Stimulated activated CD4-positive, alpha-beta T cell treated with anti-CD3 and anti-CD28 coated beads, Interleukin-15, amount 100 ng/mL, for 48 hours (primary cell): ENCODE data around the gene GRK3.

Experiments
- DNase-seq, 2 donors: peaks; one replicate each; pipeline ENCODE4 v3.0.0-alpha.2; 2020; ENCODE audit warnings: low read depth in 2 of 2

The GRK3 gene

DNA sequence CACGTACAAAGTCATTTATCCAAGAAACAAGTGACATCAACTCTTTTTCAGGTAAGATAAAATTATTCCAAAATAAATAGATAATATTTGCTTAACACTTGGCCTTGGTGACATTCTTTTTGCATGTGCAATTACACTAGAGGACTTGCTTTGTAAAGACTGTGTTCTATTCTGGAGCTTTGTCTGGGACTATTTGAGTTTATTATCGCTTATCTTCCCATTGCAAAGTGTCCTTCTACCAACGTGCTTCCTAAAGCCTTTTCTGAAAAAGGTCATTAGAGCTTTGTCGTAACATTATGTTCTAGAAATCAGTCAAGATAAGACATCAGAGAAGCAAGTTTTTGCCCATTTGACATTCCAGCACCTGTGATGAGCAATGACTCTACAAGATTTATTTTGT lies 99.2 kb downstream of the GRK3 start:
- DNase-seq, result no peak

GRCh38 chr22:25666308-25666707 lies 101.8 kb downstream of the GRK3 start:
- no peak for DNase-seq

DNA sequence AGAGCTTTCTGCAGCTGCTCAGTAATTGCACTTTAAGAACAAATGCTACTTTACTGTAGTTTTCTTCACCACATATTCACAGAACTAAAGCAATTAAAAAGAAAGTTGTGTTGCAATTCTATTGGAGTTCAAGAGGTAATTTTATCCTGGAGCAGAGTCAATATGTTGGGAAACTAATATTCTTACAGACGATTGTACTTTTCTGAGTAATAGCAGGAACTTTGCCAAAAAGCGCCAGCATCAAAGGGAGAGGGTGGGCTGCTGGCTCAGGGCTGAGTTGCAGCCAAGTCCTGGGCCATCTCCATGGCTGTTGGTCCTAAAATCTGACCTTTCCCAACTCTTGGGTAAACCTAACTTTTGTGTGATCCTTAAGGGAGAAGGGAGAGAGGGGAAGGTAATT lies 104.0 kb downstream of the GRK3 start:
- no peak for DNase-seq

DNA sequence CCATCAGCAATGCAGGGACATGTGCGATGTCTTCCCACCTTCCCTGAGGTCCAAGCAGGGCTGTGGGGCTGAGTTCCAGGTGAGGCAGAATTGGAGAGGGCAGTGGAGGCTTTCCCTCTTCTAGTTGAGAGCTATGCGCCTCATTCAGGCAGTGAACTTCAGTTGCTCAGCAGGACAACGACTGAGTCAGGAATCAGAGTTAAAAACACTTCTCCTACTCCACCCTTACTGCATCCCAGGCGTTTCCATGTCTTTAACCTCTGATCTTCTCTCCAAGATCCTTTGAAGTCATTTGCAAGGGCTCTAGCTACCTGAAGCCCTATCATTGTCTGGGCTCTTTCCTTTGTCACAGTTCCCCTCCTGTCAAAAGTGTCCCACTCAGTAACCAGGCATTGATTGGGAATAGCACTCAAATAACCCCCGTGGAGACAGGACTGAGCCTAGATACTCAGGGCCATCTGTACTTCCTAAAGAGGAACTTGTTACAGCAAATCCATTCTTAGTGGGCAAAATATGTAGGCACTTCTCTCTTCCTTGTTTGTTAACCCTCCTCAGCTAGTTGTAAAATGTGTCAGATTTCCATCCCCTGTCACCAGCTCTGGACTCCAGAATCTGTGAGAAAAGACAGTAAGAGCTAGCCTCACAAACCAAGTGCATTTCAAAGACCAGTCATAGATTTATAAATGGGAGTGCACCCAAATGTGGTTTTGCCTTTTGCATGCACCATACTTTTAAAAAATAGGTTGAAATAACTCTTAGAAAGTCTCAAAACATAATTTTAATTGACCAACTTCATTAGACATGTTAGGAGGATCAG lies 105.0 kb downstream of the GRK3 start:
- no peak for DNase-seq

DNA sequence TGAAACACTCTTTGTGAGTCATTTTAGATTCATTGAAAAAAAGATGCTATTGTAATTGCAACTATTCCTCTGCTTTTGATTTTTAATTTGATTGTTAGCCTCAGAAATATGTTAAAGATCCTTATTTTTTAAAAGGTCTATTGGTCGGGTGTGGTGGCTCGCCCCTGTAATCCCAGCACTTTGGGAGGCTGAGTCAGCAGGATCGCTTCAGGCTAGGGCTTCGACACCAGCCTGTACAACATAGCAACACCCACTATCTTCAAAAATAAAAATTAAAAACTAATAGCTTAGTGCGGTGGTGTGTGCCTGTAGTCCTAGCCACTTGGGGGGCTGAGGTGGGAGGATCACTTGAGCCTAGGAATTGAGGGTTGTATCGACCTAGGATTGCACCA lies 105.6 kb downstream of the GRK3 start:
- DNase-seq, result no peak

DNA sequence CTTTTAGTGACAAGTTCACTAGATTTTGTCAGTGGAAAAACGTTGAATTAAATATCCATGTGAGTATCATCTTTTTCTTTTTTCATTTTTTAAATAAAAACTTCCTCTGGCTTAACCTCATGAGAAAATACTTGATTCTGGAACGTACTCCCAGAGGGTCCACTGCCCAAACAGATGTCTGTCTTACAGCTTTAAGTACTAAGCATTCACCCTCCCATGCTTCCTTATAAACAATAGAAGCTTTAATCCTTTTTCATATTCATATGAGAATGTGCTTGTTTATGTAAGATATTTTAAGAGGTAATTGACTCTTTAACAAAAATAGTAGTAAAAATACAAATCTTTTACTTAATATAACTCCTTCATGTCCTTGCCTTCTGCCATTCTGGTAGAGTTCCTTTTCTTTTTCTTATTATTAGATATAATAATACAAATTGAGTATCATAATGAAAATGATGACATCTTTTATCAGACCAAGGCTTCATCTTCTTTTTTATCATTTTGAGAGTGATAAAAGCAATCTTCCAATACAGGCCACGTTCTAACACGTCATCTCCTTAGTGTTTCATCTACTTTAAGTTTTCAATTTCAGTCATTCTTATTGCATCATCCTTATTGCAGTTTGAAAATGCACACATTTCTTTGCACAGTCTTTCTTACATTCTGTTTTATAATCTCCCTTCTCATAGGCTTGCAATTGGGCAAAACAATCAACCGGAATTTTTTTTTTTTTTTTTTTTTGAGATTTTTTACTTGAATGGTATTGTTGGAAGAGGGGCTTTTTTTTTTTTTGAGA lies 108.0 kb downstream of the GRK3 start:
- DNase-seq, result no peak

GRCh38 chr22:25673713-25674112 lies 109.2 kb downstream of the GRK3 start:
- DNase-seq, result no peak

- no peak for DNase-seq
Measured at GRCh38 chr22:25677631-25678030, 113.2 kb downstream of the GRK3 start.

GRCh38 chr22:25680051-25680450 lies 115.6 kb downstream of the GRK3 start:
- no peak for DNase-seq

GRCh38 chr22:25680956-25681355 lies 116.5 kb downstream of the GRK3 start:
- DNase-seq, result no peak

DNA sequence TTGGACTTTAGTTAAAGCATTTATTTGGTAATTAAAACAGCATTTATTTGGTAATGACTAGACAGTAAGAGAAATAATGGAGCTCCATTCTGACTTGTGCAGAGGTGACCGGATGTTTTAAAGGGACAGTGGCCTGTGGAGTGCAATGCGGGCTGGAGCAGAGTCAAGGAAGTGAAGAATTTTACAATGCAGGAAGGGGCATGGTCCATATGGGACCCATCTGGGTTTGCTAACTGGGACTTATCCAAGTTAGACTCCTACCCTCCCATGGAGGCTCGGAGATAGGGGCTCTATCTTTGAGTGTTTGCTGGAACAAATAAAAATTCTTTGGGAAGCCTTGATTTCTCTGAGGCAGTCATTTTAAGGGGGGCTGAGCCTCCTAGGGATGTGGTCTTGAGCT lies 117.6 kb downstream of the GRK3 start:
- no peak for DNase-seq

GRCh38 chr22:25688627-25689026 lies 124.2 kb downstream of the GRK3 start:
- no peak for DNase-seq

DNA sequence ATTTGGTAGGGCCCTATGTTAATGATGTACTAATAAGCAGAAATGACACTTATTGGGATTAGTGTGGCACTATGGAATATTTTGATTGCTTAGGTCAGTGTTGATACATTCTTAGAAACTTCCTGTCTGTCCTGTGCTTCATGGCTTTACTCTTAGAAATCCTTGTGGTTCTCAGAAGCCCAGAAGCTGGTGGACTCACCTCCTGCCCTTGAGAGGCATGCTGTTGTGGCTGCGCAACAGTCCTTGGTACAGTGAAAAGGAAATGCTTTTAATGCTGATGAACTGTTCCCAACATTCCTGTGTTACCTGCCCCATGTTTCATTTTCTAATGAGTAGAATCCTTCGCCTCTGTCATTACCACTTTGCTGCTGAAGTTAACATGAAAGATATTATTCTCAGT lies 125.2 kb downstream of the GRK3 start:
- no peak for DNase-seq

- no peak for DNase-seq
Measured at GRCh38 chr22:25690798-25691197, 126.3 kb downstream of the GRK3 start.

DNA sequence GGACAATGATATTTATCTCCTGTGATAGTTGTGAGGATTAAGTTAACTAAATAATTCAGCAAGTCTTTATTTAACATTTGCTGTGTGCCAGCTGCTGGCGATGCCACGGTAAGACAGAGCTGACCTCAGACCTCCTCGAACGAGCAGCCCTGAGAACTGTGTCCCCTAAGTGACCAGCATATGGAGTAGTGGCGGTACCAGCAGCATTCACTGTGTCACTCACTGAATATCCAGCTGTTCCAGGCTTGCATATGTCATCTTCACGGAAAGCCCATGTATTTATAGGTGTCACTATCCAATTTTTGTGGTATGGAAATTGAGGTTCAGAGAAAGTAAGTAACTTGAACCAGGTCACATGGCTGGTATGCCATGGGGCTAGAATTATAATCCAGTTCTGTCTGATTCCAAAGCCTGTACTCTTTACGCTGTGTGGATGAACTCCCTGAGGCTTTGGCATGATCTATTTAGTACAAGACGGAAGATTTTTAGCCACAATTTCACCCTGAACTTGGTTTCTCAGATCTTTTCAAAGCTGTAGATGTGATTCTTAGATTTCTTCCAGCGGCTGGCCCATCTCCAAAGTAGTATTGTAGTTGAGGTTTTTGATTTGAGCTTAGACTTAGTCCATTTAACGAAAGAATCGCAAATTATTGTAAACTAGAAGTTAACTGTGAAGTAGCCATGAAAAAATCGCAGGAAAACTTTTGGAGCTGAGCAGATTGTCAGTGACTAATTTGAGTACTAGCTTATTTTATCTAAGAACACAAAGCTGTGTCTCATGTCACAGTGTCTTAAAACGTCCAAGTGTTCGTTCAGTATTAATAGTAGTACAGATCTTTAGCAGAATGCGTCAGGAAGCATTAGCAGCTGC lies 128.2 kb downstream of the GRK3 start:
- DNase-seq, result no peak

DNA sequence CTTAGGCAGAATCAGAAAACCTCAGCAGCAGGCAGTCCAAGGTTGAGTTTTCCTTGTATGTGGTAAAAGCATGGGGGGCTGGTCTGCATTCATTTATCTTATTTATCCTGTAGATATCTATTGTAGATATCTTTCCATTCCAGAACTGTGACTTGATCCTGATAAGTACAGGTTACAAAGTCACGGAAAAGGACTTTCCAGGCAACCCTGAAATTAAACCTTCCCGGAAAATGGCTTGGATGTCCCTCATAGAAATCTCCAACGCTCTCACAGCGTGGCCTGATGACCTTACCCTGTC lies 128.7 kb downstream of the GRK3 start:
- DNase-seq, result no peak

DNA sequence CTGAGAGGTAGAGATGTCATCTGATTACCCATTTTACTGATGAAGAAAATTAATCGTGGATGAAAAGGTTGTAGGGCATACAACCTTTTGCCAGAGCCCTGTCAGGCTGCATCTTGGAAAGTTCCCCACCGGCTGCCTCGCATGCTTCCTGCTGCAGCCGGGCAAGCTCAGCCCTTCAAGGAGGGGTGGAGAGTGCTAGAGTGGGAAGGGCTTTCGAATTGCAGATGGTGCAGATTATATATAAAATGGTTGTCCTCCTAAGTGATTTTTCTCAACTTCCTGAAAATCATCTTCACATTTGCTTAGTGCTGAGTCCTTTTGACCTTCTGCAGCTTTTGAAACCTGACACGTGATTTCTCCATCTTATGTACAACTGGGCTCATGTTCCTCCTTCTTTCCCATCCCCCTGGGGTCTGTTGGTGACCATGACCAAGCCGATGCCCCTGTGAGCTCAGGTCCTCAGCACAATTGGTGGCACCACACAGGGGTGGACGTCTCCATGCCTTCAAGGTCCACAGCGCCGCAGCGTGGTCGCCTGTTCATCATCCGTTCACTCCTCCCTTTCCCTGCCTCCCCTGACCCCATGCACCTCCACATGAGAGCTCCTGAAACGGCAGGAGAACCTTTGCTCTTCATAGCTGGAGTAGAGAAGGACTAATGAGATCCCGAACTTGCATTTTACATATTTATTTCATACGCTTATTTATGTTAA lies 129.9 kb downstream of the GRK3 start:
- DNase-seq, result no peak

- DNase-seq, result no peak
Measured at GRCh38 chr22:25695146-25695545, 130.7 kb downstream of the GRK3 start.

GRCh38 chr22:25696763-25697162 lies 132.3 kb downstream of the GRK3 start:
- no peak for DNase-seq

- DNase-seq, result no peak
Measured at GRCh38 chr22:25697181-25697664, 132.7 kb downstream of the GRK3 start.

- no peak for DNase-seq
Measured at GRCh38 chr22:25697978-25698377, 133.5 kb downstream of the GRK3 start.

DNA sequence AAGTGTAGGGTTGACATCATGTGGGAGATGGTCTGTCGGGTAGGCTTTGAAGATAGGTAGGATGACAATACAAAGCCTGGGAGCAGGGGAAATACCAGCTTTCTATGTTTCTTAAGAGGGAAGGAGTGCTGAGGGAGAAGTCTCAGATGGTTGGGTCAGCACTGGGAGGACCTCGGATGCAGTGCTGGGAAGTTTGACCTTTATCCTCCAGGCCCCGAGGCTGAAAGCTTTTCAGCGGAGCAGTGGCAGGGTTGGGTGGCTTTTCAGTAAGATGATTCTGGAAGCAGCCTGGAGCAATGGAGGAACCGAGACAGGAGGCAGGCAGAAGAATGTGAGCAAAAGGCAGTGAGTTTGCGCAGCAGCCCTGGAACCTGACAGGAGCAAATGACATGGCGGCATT lies 134.0 kb downstream of the GRK3 start:
- DNase-seq, result no peak
